Stimulated activated CD4-positive, alpha-beta T cell treated with anti-CD3 and anti-CD28 coated beads, TNF-alpha, amount 100 ng/mL, for 1 hour (primary cell): Measurements from ENCODE around the gene STAT1.

Experiments
- DNase-seq, 3 donors: peaks; one replicate each; pipeline ENCODE4 v3.0.0-alpha.2; 2020; ENCODE audit warnings: low read depth in 3 of 3, low spot score in 1 of 3

The STAT1 gene

GRCh38 chr2:190986221-190986953, 27.6 kb downstream of the STAT1 start:
- DNase-seq = no peak

GRCh38 chr2:190984595-190984994, 29.4 kb downstream of the STAT1 start:
- DNase-seq = no peak

GRCh38 chr2:190982262-190983034, 31.5 kb downstream of the STAT1 start:
- DNase-seq = no peak

DNA sequence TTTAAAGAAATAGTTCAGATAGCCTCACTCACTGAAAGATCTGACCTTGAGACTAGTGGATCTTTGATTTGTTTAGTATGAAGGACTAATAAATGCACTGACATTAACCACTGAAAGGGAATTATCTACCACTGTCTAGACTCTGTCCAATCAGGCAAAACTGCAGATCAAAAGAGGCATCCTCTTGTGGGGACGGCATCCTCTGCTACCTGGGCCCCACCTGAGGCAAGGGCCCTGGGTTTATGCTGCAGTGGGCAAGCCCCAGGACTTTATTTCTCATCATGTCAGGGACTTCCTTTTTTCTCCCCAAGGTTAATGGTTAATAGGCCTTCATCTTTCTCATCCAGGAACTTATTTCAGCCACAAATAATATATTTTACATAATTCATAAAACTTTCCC, 32.2 kb downstream of the STAT1 start:
- no peak for DNase-seq

DNA sequence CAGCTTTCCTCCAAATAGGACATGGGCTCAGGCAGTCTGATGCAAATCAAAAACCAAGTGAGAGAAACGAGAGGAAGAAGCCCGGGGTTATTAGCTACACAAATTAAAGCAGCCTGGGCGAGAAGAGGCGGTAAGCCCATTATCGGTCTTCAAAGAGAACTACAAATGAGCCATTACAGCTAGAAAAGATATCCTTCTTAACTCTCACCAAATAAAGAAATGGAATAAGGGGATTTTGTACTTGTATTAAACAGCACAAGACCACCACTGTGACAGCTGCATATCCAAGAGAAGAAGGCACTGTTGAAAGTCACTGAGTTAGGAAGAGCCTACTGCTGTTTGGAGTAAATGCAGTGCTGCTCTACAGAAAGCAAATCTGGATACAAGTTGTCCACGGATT, 32.6 kb downstream of the STAT1 start:
- DNase-seq = no peak

- DNase-seq = no peak
Measured at GRCh38 chr2:190980630-190981209, 33.3 kb downstream of the STAT1 start.

GRCh38 chr2:190979906-190980629, 33.9 kb downstream of the STAT1 start:
- DNase-seq = no peak

DNA sequence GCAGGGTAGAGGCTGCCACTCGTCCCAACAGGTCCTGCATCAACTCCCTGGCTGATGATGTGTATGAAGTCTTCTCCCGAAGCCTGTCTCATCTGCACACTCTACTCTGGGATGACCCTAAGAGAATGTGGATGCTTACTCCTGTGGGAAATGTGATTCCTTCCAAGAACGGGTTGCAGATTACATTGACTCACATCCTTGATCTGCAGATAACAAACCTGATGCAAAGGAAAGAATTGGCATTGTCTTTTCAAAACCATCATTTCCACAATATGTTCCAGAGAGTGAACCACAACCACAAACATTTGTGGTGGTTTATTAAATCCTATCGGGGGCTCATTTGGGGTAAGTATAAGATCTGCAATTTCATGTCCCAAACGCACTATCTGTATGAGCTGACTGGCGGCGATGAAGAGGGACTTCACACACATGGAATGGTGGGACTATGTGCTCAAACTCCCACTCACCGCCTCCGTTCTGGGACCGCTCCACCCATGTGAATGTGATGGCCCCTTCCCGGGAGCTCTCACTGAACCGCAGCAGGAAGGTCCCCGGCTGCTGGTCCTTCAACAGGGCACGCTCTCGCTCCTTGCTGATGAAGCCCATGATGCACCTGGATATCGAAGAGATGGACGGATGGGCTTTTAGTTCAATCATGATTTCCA, 35.5 kb downstream of the STAT1 start:
- no peak for DNase-seq

DNA sequence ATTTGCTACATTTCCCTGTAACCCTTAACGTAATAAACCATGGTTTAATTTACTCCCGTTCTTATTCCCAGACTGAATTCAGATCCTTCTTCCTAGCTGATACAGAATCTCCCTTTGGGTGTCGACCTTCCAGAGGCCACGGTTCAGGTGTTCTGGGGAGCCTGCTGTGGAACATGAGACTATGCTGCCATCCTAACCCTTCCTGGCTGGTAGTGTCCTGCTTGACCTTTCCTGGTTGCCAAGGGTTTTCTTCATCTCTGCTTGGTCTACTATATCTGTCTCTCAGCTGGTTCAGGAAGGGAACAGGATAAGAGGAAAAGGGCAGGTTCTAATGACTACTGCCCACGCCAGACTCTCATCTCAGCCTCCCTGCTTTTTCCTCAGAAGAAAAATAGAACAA, 36.5 kb downstream of the STAT1 start:
- DNase-seq = no peak

DNA sequence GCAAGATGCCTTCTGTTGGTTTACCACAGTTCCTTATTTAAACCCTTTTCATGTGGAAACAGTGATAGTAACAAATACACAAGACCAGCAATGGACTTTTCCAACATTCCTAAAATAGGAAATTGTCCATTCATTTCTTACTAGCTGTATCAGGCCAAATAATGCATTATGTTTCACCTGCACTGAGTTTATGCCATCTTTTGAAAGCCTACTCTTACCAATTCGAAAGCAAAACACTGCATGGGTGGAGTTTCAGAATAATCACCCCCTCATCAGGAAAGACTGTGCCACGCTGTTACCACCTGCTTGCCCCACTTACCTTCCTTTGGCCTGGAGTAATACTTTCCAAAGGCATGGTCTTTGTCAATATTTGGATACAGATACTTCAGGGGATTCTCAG, 37.5 kb downstream of the STAT1 start:
- DNase-seq = no peak

GRCh38 chr2:190974629-190975361, 39.2 kb downstream of the STAT1 start:
- DNase-seq = no peak

DNA sequence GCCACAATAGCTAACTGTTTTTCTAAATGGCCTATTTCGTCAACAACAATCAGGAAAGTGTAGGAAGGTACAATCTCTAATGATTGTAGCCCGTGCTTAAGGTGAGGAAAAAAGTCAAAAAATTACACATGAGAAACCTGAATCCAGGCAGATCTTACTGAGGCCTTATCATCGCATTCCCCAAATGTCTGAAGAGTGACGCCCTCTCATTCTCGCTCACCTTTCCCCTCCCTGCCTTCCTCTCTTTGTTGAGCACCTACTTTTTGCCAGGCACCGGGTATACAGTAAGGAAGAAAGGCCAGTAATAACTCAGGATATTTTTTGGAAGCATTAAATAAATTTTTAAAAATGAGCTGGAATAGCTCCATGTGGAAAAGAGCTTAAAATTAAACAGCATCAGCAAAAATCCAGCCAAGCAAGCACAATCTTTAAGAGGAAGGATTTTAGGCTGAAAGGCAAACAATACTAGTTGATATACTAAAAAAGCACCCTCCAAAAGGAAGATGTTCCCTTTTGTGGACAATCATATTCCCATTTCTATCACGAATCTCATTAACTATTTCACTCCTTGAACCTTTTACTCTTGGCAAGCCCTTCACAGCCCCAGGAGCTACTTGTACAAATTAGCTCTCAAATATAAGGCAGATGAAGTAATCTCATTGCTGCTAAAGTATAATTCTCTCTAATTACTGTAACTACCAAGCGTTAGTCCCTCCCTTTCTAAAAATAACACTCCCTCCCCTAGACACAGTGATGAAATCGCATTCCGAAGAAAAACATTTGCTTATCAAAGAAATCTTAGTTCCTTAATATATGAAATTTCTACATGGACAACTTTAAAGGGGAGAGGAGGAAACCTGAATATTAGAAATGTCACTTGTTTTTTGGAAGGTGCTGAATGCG, 40.0 kb downstream of the STAT1 start:
- DNase-seq = no peak

GRCh38 chr2:190973262-190973661, 40.7 kb downstream of the STAT1 start:
- DNase-seq = no peak

DNA sequence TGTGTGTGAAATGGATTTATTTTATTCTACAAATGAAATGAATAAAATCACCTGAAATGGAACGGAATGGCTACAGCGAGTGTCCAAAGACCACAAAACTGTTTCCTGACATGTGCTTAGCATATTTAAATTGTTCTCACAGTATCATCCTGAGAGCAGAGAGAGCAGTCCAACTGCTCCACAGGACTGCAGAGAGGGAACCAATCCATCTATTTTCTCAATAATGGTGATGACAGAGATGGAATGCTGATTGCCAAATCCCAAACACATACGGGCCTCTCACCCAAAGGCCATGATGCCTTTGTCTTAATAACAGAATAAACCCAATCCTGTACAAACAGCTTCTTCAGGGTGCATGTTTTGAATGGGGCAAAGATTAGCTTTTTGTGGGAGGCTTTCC, 41.1 kb downstream of the STAT1 start:
- no peak for DNase-seq

DNA sequence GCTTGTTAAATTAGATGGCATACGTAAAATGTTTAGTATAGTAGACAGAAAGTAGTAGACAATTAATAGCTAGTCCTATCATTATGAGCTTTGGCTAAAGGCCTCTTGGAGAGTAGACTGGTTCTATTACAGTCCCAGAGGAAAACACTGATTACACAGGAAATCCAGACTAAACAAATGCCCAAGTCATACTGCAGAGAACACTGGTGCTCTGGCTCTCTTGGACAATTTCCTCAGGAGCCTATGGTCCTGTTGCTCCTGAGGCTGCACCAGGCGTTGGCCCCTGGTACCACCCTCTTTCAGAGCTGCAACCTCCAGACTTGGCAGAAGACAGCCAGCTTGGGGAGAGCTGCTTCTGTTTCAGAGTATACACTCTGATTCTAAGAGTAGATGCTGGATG, 41.8 kb downstream of the STAT1 start:
- no peak for DNase-seq

GRCh38 chr2:190970873-190971506, 43.0 kb downstream of the STAT1 start:
- no peak for DNase-seq

- no peak for DNase-seq
Measured at GRCh38 chr2:190970160-190970559, 43.8 kb downstream of the STAT1 start.

- DNase-seq = no peak
Measured at GRCh38 chr2:190968522-190968921, 45.4 kb downstream of the STAT1 start.
